CD4-positive, alpha-beta T cell treated with Interleukin-2 at 100 ng/mL for 4 hours (primary cell): ENCODE measurements around the gene F2RL1.
A peak's percentile ranks its signal among the peaks of the same experiment; 100 is the strongest.
"Not testable (repeated sequence)": the region's sequence is repeated elsewhere in the genome, so short reads cannot be mapped to it uniquely, and the experiment has no call there.

Experiments
- DNase-seq: peaks from one replicate; pipeline ENCODE4 v3.0.0-alpha.2; 2020; ENCODE audit warnings: low spot score

F2RL1 gene

DNA sequence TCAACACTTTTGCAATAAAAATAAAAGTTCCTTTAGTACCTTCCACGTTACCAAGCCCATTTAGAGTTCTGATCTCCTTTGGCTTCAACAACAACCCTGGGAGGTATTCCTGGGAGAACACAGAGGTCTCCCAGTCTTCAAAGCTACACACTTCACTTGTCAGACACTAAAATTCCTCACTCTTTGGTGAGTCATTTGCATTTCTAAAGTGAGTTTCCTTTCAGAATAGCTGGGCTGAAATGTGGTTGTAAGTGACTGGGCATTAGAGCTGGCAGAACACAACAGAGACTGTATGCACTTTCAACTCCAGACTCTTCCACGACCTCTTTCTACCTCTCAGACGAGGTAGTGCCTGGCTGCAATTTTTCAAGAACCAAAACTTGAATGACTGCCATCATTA lies 11.5 kb upstream of the F2RL1 start:
- no peak for DNase-seq

- no peak for DNase-seq
These were observed 10.6 kb upstream of the F2RL1 start for GRCh38 chr5:76808141-76808691.

DNA sequence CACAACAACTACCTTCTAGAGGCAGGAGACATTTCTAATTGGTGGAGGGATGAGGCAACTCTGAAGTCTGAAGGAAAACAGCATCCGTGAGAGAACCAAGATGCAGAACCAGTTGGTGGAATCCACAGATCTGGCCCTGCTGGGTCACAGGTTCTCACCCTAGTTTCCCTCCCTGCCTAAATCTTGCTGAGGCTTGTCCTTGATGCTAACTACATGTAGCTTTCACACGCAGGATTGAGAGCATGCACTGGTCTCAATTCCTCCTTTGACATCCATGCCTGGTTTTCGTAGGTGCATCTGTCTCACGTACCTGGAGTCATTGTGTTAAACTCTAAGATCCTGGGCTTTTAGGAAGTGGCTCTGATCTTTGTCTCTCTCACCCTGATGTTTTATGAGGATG lies 9.7 kb upstream of the F2RL1 start:
- DNase-seq, result no peak

DNA sequence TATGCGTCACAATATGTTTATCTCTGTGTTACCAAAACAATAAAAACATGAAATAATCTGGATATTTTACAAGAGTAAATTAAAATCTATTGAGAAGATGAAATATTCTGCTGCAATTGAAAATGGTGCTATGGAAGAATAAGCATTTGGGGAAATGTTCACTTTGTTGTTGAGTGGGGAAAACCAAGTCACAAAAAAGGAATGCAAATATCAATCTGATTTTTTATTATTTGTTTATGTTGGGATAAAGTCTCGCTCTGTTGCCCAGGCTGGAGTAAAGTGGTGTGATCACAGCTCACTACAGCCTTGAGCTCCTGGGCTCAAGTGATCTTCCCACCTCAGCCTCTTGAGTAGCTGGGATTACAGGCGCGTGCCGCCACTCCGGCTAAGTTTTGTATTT lies 8.6 kb upstream of the F2RL1 start:
- DNase-seq, result no peak

GRCh38 chr5:76811214-76811613 lies 7.6 kb upstream of the F2RL1 start:
- no peak for DNase-seq

GRCh38 chr5:76812209-76812608 lies 6.6 kb upstream of the F2RL1 start:
- DNase-seq, result not testable (repeated sequence)

- no peak for DNase-seq
These were observed 4.8 kb upstream of the F2RL1 start for GRCh38 chr5:76813982-76814562.

DNA sequence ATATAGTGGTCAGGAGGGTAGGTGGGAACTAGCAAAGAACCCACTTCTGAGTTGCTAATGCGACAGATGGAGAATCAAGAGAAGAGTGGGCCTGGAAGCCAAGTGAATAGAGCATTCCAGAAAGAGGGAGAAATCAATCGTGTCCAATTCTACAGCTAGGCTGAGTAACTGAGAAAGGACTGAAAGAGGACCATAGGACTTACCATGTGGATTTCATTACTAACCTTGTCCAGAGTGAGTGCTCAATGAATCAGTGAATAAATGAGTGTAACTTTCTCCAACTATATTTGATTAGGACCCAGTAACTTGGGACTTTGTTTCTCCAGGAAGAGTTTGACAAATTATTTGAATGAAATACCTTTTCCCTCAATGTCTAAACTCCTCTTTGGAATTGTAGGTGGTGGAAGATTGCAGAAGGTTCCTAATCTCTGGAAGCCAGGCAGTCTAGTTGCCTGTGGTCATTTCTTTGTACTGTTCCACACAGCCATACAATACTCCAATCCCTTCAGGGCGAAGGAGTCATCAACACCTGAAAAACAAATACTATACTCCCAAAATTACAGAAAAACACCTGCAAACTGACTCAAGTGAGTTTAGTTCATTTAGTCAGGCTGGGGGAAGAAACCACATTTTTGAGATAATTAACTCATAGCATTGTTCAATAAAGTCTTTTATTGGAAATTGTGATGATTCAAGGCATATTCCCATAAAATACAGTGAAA lies 2.6 kb upstream of the F2RL1 start:
- DNase-seq, result no peak

DNA sequence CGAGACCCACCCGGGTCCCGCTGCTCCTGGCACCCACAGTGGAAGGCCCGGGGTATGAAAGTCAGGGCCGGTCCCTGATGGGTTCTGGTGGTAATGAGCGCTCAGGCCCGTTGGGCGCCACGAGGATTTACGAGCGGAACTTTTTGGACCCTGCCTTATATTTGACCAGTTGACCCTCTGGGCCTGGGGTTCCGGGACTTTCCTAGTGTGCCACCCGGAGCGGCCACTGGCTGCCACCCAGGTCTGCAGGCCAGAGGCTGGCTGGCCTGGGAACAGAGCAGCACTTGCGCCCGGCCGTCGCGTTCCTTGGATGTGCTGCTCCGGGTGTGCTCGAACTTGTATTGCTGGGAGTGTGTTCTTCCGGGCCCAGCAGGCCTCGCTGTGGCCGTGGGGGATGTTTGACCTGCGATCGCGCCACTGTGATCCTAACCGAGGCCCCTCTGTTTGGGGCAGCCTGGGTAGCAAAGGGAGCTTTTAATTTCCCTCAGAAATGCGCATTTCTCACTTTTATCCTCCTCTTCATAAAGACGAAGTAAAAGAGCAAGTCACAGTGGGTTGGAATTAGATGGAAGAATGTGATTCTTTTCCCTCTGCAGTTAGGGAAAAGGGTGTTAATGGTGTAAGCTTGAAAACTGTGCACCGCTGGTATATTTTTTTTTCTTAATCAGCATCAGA lies 1.2 kb downstream of the F2RL1 start:
- DNase-seq, result no peak

DNA sequence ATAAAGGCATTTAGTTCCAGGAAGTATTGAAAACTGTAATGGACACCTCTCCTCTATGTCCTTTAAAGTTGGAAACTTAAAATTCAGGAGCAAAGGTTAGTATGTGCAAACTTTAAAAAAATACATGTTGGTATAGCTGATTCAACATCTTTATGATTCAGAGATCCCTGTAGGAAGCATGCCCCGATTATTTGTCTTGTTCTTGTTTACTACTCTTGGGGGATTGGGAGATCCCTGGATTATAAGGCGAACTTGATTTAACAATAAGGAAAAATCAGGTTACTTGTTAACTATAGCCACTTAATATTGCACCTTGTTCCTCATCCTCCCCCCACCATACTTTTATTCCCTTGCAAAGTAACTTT lies 1.7 kb downstream of the F2RL1 start:
- no peak for DNase-seq

- DNase-seq, result no peak
These were observed 2.3 kb downstream of the F2RL1 start for GRCh38 chr5:76821136-76821535.

- not testable (repeated sequence) for DNase-seq
These were observed 3.4 kb downstream of the F2RL1 start for GRCh38 chr5:76822105-76822731.

DNA sequence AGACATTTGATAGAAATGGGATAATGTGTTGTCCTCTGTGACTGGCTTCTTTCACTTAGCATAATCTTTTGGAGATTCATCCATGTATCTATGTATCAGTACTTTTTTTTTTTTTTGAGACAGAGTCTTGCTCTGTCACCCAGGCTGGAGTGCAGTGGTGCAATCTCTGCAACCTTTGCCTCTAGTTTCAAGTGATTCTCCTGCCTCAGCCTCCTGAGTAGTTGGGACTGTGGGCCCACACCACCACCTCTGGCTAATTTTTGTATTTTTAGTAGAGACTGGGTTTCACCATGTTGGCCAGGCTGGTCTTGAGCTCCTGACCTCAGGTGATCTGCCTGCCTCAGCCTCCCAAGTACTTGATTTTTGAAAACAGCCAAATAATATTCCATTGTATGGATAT lies 7.6 kb downstream of the F2RL1 start:
- DNase-seq, result not testable (repeated sequence)

DNA sequence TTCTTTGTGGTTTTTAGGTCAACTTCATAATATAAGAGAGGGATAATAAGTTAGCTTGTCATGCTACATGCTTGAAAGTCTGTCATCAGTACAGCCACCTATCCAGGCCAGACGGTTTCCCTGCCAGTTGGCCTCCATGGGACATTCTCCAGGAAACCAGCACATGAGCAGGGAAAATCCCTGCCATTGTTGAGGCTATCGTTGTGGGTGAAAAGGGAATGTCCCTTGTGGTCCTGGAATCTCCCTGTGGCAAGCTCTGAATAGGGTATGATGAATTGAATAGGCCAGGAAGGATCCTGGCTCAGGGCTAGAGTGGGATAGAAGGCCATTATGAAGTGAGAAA lies 12.3 kb downstream of the F2RL1 start:
- DNase-seq, result no peak

DNA sequence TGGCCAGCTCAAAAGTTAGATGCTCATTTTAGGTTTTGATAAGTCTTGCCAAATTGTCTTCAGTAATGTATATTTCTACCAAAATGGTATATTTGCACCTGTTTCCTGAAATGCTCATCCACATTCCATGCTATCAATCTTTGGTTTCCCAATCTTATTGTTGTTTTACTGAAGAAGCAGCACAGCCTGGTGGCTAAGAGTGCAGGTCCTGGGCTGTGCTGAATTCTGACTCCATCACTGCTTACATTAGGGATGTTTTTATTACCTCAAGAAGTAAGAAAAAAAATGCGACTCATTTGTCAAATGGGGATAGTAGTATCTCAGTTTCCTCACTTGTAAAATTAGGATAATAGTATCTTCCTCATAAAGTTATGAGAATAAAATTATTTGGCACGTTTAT lies 17.4 kb downstream of the F2RL1 start:
- DNase-seq, result no peak

DNA sequence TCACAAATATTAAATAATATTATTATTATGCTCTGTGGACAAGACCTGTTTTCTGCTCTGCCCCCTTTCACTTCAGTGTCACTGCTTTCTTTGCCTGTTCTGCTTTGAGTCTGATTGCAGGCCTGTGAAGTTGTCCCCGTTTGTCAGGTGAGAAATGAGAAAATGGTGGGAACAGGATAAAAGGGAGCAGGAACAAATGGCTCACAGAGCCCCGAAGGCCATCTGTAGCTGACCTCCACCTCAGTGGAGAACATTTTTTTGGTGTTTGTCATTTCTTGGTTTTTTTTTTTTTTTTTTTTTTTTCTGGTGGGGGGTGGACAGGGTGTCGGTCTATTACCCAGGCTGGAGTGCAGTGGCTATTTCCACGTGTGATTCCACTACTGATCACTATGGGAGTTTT lies 17.8 kb downstream of the F2RL1 start:
- no peak for DNase-seq

GRCh38 chr5:76838481-76839261 lies 19.8 kb downstream of the F2RL1 start:
- DNase-seq, result no peak

- no peak for DNase-seq
These were observed 22.5 kb downstream of the F2RL1 start for GRCh38 chr5:76841361-76841760.

DNA sequence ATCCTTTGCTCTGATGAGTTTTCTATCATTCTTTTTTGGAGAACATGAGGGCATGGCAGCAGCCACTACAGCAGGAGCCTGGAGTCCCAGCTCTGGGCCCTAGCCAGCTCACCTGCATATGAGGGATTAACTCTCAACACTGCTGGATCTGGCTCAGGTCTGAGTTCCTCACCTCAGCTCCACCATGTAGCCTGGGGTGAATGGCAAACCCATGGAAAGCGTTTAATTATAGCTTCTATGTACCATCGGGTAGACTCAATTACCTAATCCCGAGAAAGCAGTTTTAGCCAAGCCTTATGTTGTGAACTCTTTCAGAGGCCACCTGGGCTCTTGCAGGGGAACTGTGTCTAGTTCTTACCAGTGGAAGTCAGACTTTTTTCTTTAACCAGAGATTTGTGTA lies 27.1 kb downstream of the F2RL1 start:
- no peak for DNase-seq

- DNase-seq, result peak; percentile 46
These were observed 30.8 kb downstream of the F2RL1 start, which contains the start of gene S100Z for GRCh38 chr5:76849419-76850291. S100Z (plus strand) TSS chr5:76850014; CDS start chr5:76875360, 25,346 bp downstream.

DNA sequence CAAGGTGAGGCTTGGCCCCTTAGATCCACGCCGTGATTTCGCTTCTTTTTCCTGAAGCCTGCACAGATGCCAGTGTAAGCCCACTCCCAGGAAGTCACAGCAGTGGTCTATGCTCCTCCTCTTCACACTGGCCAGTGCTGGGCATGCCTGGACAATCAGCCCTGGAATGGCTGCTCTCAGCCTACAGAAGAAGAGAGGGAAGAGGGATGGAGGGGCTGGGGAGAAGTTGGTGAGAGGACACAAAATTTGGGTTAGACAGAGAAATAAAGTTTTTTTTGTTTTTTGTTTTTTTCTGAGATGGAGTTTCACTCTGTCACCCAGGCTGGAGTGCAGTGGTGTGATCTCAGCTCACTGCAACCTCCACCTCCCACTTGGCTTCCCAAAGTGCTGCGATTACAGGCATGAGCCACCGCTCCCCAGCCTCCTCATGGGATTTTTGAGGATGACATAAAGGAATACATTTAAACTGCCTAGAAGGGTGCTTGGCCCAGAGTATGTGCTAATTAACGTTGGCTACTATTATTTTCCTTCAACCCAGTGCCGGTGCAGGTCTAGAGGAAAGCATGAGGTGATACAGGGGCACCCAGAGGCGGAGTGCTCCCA lies 31.8 kb downstream of the F2RL1 start:
- no peak for DNase-seq
